PC-3 (cell line): ENCODE data around the gene SLC22A14.

Experiments
- CTCF ChIP-seq: fragments of 300-600 bp; sonication (generic); conservative IDR thresholded peaks from 2 replicates; pipeline ENCODE4 v1.5.1; 2017; ENCODE audit warnings: antibody characterized with exemption, low read depth, mild to moderate bottlenecking, low read length
- EZH2 ChIP-seq: fragments of 300-600 bp; sonication (generic); IDR thresholded peaks from one replicate; pipeline ENCODE4 v1.6.1; 2017; ENCODE audit warnings: antibody characterized with exemption, mild to moderate bottlenecking, low read length; ENCODE audit not compliant: unreplicated experiment

DNA sequence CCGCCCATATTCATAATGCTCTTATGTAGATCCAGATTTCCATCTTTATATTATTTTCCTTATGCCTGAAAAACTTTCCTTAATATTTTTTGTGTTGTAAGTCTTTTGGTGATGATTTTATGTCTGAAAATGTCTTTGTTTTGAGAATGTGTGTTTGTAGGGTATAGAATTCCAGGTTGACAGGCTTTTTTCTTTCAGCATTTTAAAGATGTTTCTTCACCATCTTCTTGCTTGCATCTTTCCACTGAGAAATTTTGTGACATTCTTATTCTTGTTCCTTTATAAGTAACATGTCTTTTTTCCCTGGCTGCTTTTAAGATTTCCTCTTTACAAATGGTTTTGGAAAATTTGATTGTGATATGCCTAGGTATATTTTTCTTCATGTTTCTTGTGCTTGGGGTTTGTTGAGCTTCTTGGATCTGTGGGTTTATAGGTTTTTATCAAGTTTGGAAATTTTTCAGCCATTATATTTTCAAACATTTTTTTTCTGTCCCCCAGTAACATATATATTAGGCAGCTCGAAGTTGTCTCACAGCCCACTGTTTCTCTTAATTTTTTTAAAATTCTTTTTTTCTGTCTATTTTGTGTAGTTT lies 43.6 kb upstream of the SLC22A14 start:
- TF ChIP-seq CTCF (no peak), EZH2 (no peak)
